Naive B cell (primary cell): Measurements from ENCODE around the gene BRD8. TPM values are rescaled to one million over a fixed set of nuclear protein-coding genes. Genes with fewer than 3 reads are reported as not detected.
"Not testable (repeated sequence)": the region's sequence is repeated elsewhere in the genome, so short reads cannot be mapped to it uniquely, and the experiment has no call there.

Experiments
- ATAC-seq, 2 donors: fragments of 150-1000 bp; cut with Tn5 transposase; 2 replicates each; pipeline ENCODE4 v1.10.0; 2021; ENCODE audit warnings: low read depth in 2 of 2, mild to moderate bottlenecking in 2 of 2, moderate library complexity in 2 of 2
- DNase-seq: peaks from one replicate; pipeline ENCODE4 v3.0.0; 2022
- H3K27ac Mint-ChIP-seq, 6 donors: one replicate each; pipeline ENCODE4 v1.8.0; 2020 to 2022; ENCODE audit warnings: mild to moderate bottlenecking in 6 of 6, mixed read lengths in 6 of 6, moderate library complexity in 5 of 6, inconsistent platforms in 2 of 6
- H3K27me3 Mint-ChIP-seq, 3 donors: one replicate each; pipeline ENCODE4 v1.8.0; 2021 to 2022; ENCODE audit warnings: mixed read lengths in 3 of 3, mild to moderate bottlenecking in 1 of 3
- H3K36me3 Mint-ChIP-seq, 2 donors: one replicate each; pipeline ENCODE4 v1.8.0; 2020 to 2022; ENCODE audit warnings: mixed read lengths in 2 of 2, inconsistent platforms in 1 of 2, mild to moderate bottlenecking in 1 of 2
- H3K4me1 Mint-ChIP-seq, 3 donors: one replicate each; pipeline ENCODE4 v1.8.0; 2020 to 2022; ENCODE audit warnings: mixed read lengths in 3 of 3, inconsistent platforms in 1 of 3, mild to moderate bottlenecking in 1 of 3, moderate library complexity in 1 of 3
- H3K4me3 Mint-ChIP-seq, 8 donors: one replicate each; pipeline ENCODE4 v1.8.0; 2020 to 2022; ENCODE audit warnings: mild to moderate bottlenecking in 8 of 8, mixed read lengths in 8 of 8, moderate library complexity in 8 of 8, inconsistent platforms in 2 of 8
- H3K9me3 Mint-ChIP-seq, 7 donors: one replicate each; pipeline ENCODE4 v1.8.0; 2020 to 2022; ENCODE audit warnings: mixed read lengths in 7 of 7, mild to moderate bottlenecking in 5 of 7, inconsistent platforms in 2 of 7, moderate library complexity in 1 of 7
- polyA plus RNA-seq, 6 donors: library from polyadenylated mRNA; unstranded; fragments of 300-500 nt; fragmentation: Illumina TruSeq; gene quantifications; one replicate each; pipeline ENCODE4 v1.2.3, GENCODE V29; 2021; ENCODE audit warnings: low read depth in 6 of 6

BRD8 gene
- polyA plus RNA-seq, 6 donors from 2014 or later, result 11.2 to 38.2 (median 26.2) TPM

GRCh38 chr5:138186002-138186447 lies 7.6 kb upstream of the BRD8 start:
- Mint-ChIP-seq H3K36me3 (peaks cover 9 to 13% of the 10 kb centered on the region in 2 donors), H3K9me3 (no peaks in the 10 kb centered on the region), H3K4me1 (no peaks in the 10 kb centered on the region), H3K4me3 (no peak overlapping the region), H3K27ac (peak overlapping the region in 3 of 6 donors; percentile 39 to 45 (median 41)), H3K27me3 (no peaks in the 10 kb centered on the region)
- no peak for ATAC-seq
- DNase-seq, result no peak

GRCh38 chr5:138182808-138183207 lies 4.4 kb upstream of the BRD8 start:
- Mint-ChIP-seq H3K4me3 (no peak overlapping the region), H3K36me3 (peaks cover 0 to 6% of the 10 kb centered on the region in 2 donors), H3K27ac (no peak overlapping the region), H3K4me1 (peaks cover 0 to 6% (median 0%) of the 10 kb centered on the region in 3 donors), H3K9me3 (no peaks in the 10 kb centered on the region), H3K27me3 (no peaks in the 10 kb centered on the region)
- no peak for DNase-seq
- no peak for ATAC-seq

GRCh38 chr5:138180841-138181240 lies 2.4 kb upstream of the BRD8 start:
- no peaks in the 10 kb centered on the region for H3K27me3 Mint-ChIP-seq
- H3K4me3 Mint-ChIP-seq, result no peak overlapping the region
- DNase-seq, result no peak
- no peaks in the 10 kb centered on the region for H3K36me3 Mint-ChIP-seq
- no peak for ATAC-seq
- H3K9me3 Mint-ChIP-seq, result no peaks in the 10 kb centered on the region
- peaks cover 0 to 8% (median 0%) of the 10 kb centered on the region in 3 donors for H3K4me1 Mint-ChIP-seq
- H3K27ac Mint-ChIP-seq, result no peak overlapping the region

- Mint-ChIP-seq H3K27me3 (no peaks in the 10 kb centered on the region), H3K27ac (no peak overlapping the region), H3K9me3 (no peaks in the 10 kb centered on the region), H3K36me3 (no peaks in the 10 kb centered on the region), H3K4me3 (peak overlapping the region in 1 of 8 donors; percentile 9), H3K4me1 (peaks cover 0 to 8% (median 0%) of the 10 kb centered on the region in 3 donors)
- ATAC-seq (no peak), DNase-seq (peak; percentile 29)
Observed at GRCh38 chr5:138180183-138180782, 1.9 kb upstream of the BRD8 start.

- DNase-seq, result no peak
- no peaks in the 10 kb centered on the region for H3K36me3 Mint-ChIP-seq
- no peak for ATAC-seq
- no peaks in the 10 kb centered on the region for H3K9me3 Mint-ChIP-seq
- peaks cover 0 to 8% (median 0%) of the 10 kb centered on the region in 3 donors for H3K4me1 Mint-ChIP-seq
- no peaks in the 10 kb centered on the region for H3K27me3 Mint-ChIP-seq
- peak overlapping the region in 1 of 6 donors; percentile 50 for H3K27ac Mint-ChIP-seq
- no peak overlapping the region for H3K4me3 Mint-ChIP-seq
Observed at GRCh38 chr5:138179277-138179857, 937 bp upstream of the BRD8 start.

GRCh38 chr5:138177941-138178515 lies 402 bp downstream of the BRD8 start:
- DNase-seq (peak; percentile 1), ATAC-seq (peak; percentile 15 to 18)
- Mint-ChIP-seq H3K4me3 (no peak overlapping the region), H3K27ac (no peak overlapping the region), H3K4me1 (peaks cover 0 to 12% (median 0%) of the 10 kb centered on the region in 3 donors), H3K9me3 (no peaks in the 10 kb centered on the region), H3K36me3 (no peaks in the 10 kb centered on the region), H3K27me3 (no peaks in the 10 kb centered on the region)

- H3K27ac Mint-ChIP-seq, result no peak overlapping the region
- ATAC-seq, result no peak
- peaks cover 20 to 33% of the 10 kb centered on the region in 2 donors for H3K36me3 Mint-ChIP-seq
Observed at GRCh38 chr5:138170299-138170698, 8.1 kb downstream of the BRD8 start.

GRCh38 chr5:138169124-138169523 lies 9.3 kb downstream of the BRD8 start:
- Mint-ChIP-seq H3K27ac (no peak overlapping the region), H3K4me1 (peaks cover 0 to 4% (median 4%) of the 10 kb centered on the region in 3 donors), H3K4me3 (no peak overlapping the region), H3K27me3 (no peaks in the 10 kb centered on the region), H3K36me3 (peaks cover 29 to 45% of the 10 kb centered on the region in 2 donors), H3K9me3 (no peaks in the 10 kb centered on the region)
- DNase-seq (no peak), ATAC-seq (no peak)

More at GRCh38 chr5:138170299-138170698, 8.1 kb downstream of the BRD8 start:
- Mint-ChIP-seq H3K27me3 (no peaks in the 10 kb centered on the region), H3K9me3 (no peaks in the 10 kb centered on the region), H3K4me1 (peaks cover 0 to 4% (median 0%) of the 10 kb centered on the region in 3 donors), H3K4me3 (no peak overlapping the region)
- DNase-seq, result no peak

GRCh38 chr5:138163721-138164120 lies 14.7 kb downstream of the BRD8 start:
- peaks cover 52 to 59% of the 10 kb centered on the region in 2 donors for H3K36me3 Mint-ChIP-seq
- no peak for DNase-seq
- H3K9me3 Mint-ChIP-seq, result no peaks in the 10 kb centered on the region
- no peak overlapping the region for H3K27ac Mint-ChIP-seq
- no peak overlapping the region for H3K4me3 Mint-ChIP-seq
- no peaks in the 10 kb centered on the region for H3K27me3 Mint-ChIP-seq
- peaks cover 0 to 4% (median 0%) of the 10 kb centered on the region in 3 donors for H3K4me1 Mint-ChIP-seq
- no peak for ATAC-seq

- Mint-ChIP-seq H3K36me3 (peaks cover 62 to 63% of the 10 kb centered on the region in 2 donors), H3K4me1 (peaks cover 0 to 4% (median 0%) of the 10 kb centered on the region in 3 donors), H3K9me3 (no peaks in the 10 kb centered on the region), H3K27me3 (no peaks in the 10 kb centered on the region), H3K4me3 (no peak overlapping the region), H3K27ac (no peak overlapping the region)
- ATAC-seq, result no peak
- DNase-seq, result no peak
Observed at GRCh38 chr5:138160706-138161105, 17.7 kb downstream of the BRD8 start.

GRCh38 chr5:138159666-138160065 lies 18.8 kb downstream of the BRD8 start:
- Mint-ChIP-seq H3K36me3 (peaks cover 52 to 57% of the 10 kb centered on the region in 2 donors), H3K4me1 (peaks cover 0 to 2% (median 0%) of the 10 kb centered on the region in 3 donors), H3K9me3 (no peaks in the 10 kb centered on the region), H3K27me3 (no peaks in the 10 kb centered on the region), H3K4me3 (no peak overlapping the region), H3K27ac (no peak overlapping the region)
- ATAC-seq (no peak), DNase-seq (no peak)

GRCh38 chr5:138157626-138158025 lies 20.8 kb downstream of the BRD8 start:
- DNase-seq, result no peak
- H3K9me3 Mint-ChIP-seq, result no peaks in the 10 kb centered on the region
- no peak overlapping the region for H3K4me3 Mint-ChIP-seq
- H3K27me3 Mint-ChIP-seq, result no peaks in the 10 kb centered on the region
- ATAC-seq, result no peak
- peaks cover 32 to 37% of the 10 kb centered on the region in 2 donors for H3K36me3 Mint-ChIP-seq
- H3K27ac Mint-ChIP-seq, result no peak overlapping the region
- no peaks in the 10 kb centered on the region for H3K4me1 Mint-ChIP-seq

- H3K4me3 Mint-ChIP-seq, H3K9me3 Mint-ChIP-seq, DNase-seq, ATAC-seq, H3K27me3 Mint-ChIP-seq, H3K27ac Mint-ChIP-seq, H3K4me1 Mint-ChIP-seq: not testable (repeated sequence)
- H3K36me3 Mint-ChIP-seq, result peaks cover 29 to 37% of the 10 kb centered on the region in 2 donors
Observed at GRCh38 chr5:138155977-138156376, 22.5 kb downstream of the BRD8 start.

- ATAC-seq (no peak), DNase-seq (no peak)
- no peak overlapping the region for H3K27ac Mint-ChIP-seq
- H3K27me3 Mint-ChIP-seq, result no peaks in the 10 kb centered on the region
- no peaks in the 10 kb centered on the region for H3K9me3 Mint-ChIP-seq
- no peaks in the 10 kb centered on the region for H3K4me1 Mint-ChIP-seq
- no peaks in the 10 kb centered on the region for H3K36me3 Mint-ChIP-seq
- no peak overlapping the region for H3K4me3 Mint-ChIP-seq
Observed at GRCh38 chr5:138149530-138149929, 28.9 kb downstream of the BRD8 start.
